Endothelial cell of umbilical vein (primary cell): ENCODE results near the gene GATAD2A. TPM values are rescaled to one million over a fixed set of nuclear protein-coding genes. Genes with fewer than 3 reads are reported as not detected.

Source experiments
- BruUV-seq: library from RNA; stranded (reverse); fragments of 400-500 nt; replicated peaks from 2 replicates; lab custom pipeline; 2021; lab: Mats Ljungman, UMichigan
- CTCF ChIA-PET: fragments of 300-600, 350-600 bp; sonication (Branson Sonifier 250); formaldehyde crosslinking; loops from one replicate; lab custom pipeline; 2021; ENCODE audit warnings: antibody characterized with exemption, inconsistent platforms; lab: Charles Lee
- POLR2A ChIA-PET: fragments of 300-600, 350-600 bp; sonication (Branson Sonifier 250); formaldehyde crosslinking; loops from one replicate; lab custom pipeline; 2021; ENCODE audit warnings: antibody characterized with exemption, inconsistent platforms; lab: Charles Lee
- DNase-seq: peaks from one replicate; pipeline ENCODE4 v3.0.0-alpha.2; 2011; ENCODE audit warnings: low read depth, low spot score
- FAIRE-seq: peaks from 2 replicates; lab custom pipeline; 2011; peaks lifted over from hg19 to GRCh38; lab: Jason Lieb, UNC
- H2AFZ ChIP-seq: 2 replicates; pipeline ENCODE4 v1.6.0; 2012; ENCODE audit warnings: low read depth, low read length, control low read depth, inconsistent platforms
- H3K27ac ChIP-seq: 2 replicates; pipeline ENCODE4 v1.5.1; 2011; ENCODE audit warnings: low read depth, mild to moderate bottlenecking, control low read depth, low read length, moderate library complexity; ENCODE audit not compliant: insufficient read depth
- H3K27me3 ChIP-seq, 2 experiments: 2 replicates each; pipeline versions ENCODE4 v1.6.0 to v1.6.1; 2011; ENCODE audit warnings: low read length in 2 of 2, mixed read lengths in 1 of 2; ENCODE audit not compliant: control insufficient read depth in 2 of 2, insufficient read depth in 2 of 2
- H3K36me3 ChIP-seq, 2 experiments: 2 replicates in 1 of 2; 3 replicates in 1 of 2; pipeline ENCODE4 v1.5.1; 2011; ENCODE audit warnings: low read length in 2 of 2, mild to moderate bottlenecking in 1 of 2, moderate library complexity in 1 of 2; ENCODE audit not compliant: control insufficient read depth in 2 of 2, insufficient read depth in 2 of 2; ENCODE audit errors: extremely low read depth in 1 of 2
- H3K4me1 ChIP-seq: 3 replicates; pipeline ENCODE4 v1.5.1; 2011; ENCODE audit warnings: mild to moderate bottlenecking, low read length; ENCODE audit not compliant: control insufficient read depth, insufficient read depth; ENCODE audit errors: extremely low read depth
- H3K4me2 ChIP-seq: 2 replicates; pipeline ENCODE4 v1.6.1; 2011; ENCODE audit warnings: low read length, control low read depth, mixed read lengths; ENCODE audit not compliant: insufficient read depth
- H3K4me3 ChIP-seq, 3 experiments: fragments of 200-600 bp in 1 of 3; sonication (generic), shearing (Covaris generic) in 1 of 3; replicated peaks in 1 of 3; 2 replicates each; pipeline ENCODE4 v1.5.1; 2011 to 2016; ENCODE audit warnings: control low read depth in 3 of 3, low read length in 3 of 3, mild to moderate bottlenecking in 2 of 3, inconsistent platforms in 1 of 3, low read depth in 1 of 3, moderate library complexity in 1 of 3; ENCODE audit not compliant: insufficient read depth in 1 of 3
- H3K79me2 ChIP-seq: 2 replicates; pipeline ENCODE4 v1.6.0; 2012; ENCODE audit warnings: low read length, inconsistent platforms; ENCODE audit not compliant: control insufficient read depth, insufficient read depth
- H3K9ac ChIP-seq: replicated peaks from 2 replicates; pipeline ENCODE3; 2011; ENCODE audit warnings: low read length, control low read depth; ENCODE audit not compliant: insufficient read depth; ENCODE audit errors: extremely low read depth
- H3K9me1 ChIP-seq: replicated peaks from 3 replicates; pipeline ENCODE4 v1.6.0; 2011; ENCODE audit warnings: mild to moderate bottlenecking, low read length; ENCODE audit not compliant: control insufficient read depth, insufficient read depth; ENCODE audit errors: extremely low read depth
- H3K9me3 ChIP-seq: replicated peaks from 2 replicates; pipeline ENCODE4 v1.5.1; 2012; ENCODE audit warnings: low read length, inconsistent platforms; ENCODE audit not compliant: control insufficient read depth, insufficient read depth
- H4K20me1 ChIP-seq: replicated peaks from 2 replicates; pipeline ENCODE3; 2011; ENCODE audit warnings: mild to moderate bottlenecking, low read length; ENCODE audit not compliant: control insufficient read depth, insufficient read depth; ENCODE audit errors: extremely low read depth
- EZH2 ChIP-seq: IDR thresholded peaks from 2 replicates; pipeline ENCODE4 v1.6.1; 2012; ENCODE audit warnings: borderline replicate concordance, low read depth, mild to moderate bottlenecking, moderate library complexity, low read length, inconsistent platforms; ENCODE audit not compliant: severe bottlenecking
- FOS ChIP-seq: IDR thresholded peaks from 2 replicates; pipeline ENCODE4 v1.6.1; 2011; ENCODE audit warnings: mild to moderate bottlenecking, low read length, moderate library complexity, borderline replicate concordance; ENCODE audit not compliant: insufficient read depth
- GATA2 ChIP-seq: IDR thresholded peaks from 2 replicates; pipeline ENCODE4 v1.7.0; 2011; ENCODE audit warnings: low read depth, mild to moderate bottlenecking, moderate library complexity, mixed read lengths, low read length; ENCODE audit not compliant: insufficient read length, insufficient read depth
- JUN ChIP-seq: IDR thresholded peaks from 2 replicates; pipeline ENCODE4 v1.6.1; 2011; ENCODE audit warnings: borderline replicate concordance, low read depth; ENCODE audit not compliant: insufficient read length, insufficient read depth
- MYC ChIP-seq: IDR thresholded peaks from one replicate; pipeline ENCODE4 v1.6.1; 2011; ENCODE audit warnings: mild to moderate bottlenecking, low read depth, low read length
- POLR2A ChIP-seq: IDR thresholded peaks from 2 replicates; pipeline ENCODE4 v1.6.1; 2012; ENCODE audit warnings: low read depth, mild to moderate bottlenecking, control low read depth, low read length
- POLR2AphosphoS5 ChIP-seq: IDR thresholded peaks from 2 replicates; pipeline ENCODE4 v1.6.1; 2012; ENCODE audit warnings: low read depth, mild to moderate bottlenecking, control low read depth, low read length, moderate library complexity; ENCODE audit not compliant: insufficient read depth
- dilution Hi-C: fragments of 300-500 bp; cut with MboI; formaldehyde crosslinking; loops from one replicate; pipeline ENCODE4 v1.15.0; 2019; ENCODE audit warnings: low sequenced_read_pairs; ENCODE audit not compliant: extremely low pct_ligation_motif_present
- intact Hi-C: fragments of 100-400 bp; cut with micrococcal nuclease; formaldehyde crosslinking; loops from one replicate; pipeline ENCODE4 v1.10.0; 2022
- polyA plus RNA-seq, 4 experiments: library from polyadenylated mRNA; depleted of rRNA in 3 of 4; stranded (reverse) in 3 of 4; unstranded in 1 of 4; fragments of >200 nt; gene quantifications; 2 replicates each; pipeline versions ENCODE4 v1.2.1 to v1.2.3, GENCODE V29; 2011 to 2012; ENCODE audit warnings: missing spikeins in 1 of 4
- total RNA-seq: library from RNA; stranded (reverse); gene quantifications from 2 replicates; pipeline ENCODE4 v1.2.3, GENCODE V29; 2021
- TF ChIP-seq, protein P1 (sequence below), 2 donors: IDR thresholded peaks; 1 replicate in 1 of 2; 2 replicates in 1 of 2; pipeline ENCODE4 v1.5.1; 2011; ENCODE audit warnings: low read length in 2 of 2, mild to moderate bottlenecking in 2 of 2, moderate library complexity in 2 of 2, control low read depth in 1 of 2, inconsistent platforms in 1 of 2, low read depth in 1 of 2; ENCODE audit not compliant: insufficient read depth in 1 of 2; ENCODE audit errors: extremely low read depth in 1 of 2
- TF ChIP-seq, protein P2 (sequence below): IDR thresholded peaks from 2 replicates; pipeline ENCODE4 v1.6.1; 2011; ENCODE audit not compliant: insufficient read depth, insufficient read length

Gene GATAD2A
- total and polyA plus RNA-seq, 2 donors (not counting 3 experiments of a cell fraction or from before 2014, with no cell fraction given) = 27.3 to 134 TPM

- TF ChIP-seq, protein P1, sequence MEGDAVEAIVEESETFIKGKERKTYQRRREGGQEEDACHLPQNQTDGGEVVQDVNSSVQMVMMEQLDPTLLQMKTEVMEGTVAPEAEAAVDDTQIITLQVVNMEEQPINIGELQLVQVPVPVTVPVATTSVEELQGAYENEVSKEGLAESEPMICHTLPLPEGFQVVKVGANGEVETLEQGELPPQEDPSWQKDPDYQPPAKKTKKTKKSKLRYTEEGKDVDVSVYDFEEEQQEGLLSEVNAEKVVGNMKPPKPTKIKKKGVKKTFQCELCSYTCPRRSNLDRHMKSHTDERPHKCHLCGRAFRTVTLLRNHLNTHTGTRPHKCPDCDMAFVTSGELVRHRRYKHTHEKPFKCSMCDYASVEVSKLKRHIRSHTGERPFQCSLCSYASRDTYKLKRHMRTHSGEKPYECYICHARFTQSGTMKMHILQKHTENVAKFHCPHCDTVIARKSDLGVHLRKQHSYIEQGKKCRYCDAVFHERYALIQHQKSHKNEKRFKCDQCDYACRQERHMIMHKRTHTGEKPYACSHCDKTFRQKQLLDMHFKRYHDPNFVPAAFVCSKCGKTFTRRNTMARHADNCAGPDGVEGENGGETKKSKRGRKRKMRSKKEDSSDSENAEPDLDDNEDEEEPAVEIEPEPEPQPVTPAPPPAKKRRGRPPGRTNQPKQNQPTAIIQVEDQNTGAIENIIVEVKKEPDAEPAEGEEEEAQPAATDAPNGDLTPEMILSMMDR (IDR thresholded peaks at IDR 0.05; ENCODE audit: extremely low read depth in 1 of 2, insufficient read depth in 1 of 2, low read depth in 1 of 2, low read length in 2 of 2) = no peak
- no peak for TF ChIP-seq JUN
- no peak for TF ChIP-seq FOS
- TF ChIP-seq, protein P2, sequence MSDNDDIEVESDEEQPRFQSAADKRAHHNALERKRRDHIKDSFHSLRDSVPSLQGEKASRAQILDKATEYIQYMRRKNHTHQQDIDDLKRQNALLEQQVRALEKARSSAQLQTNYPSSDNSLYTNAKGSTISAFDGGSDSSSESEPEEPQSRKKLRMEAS = no peak
- TF ChIP-seq EZH2 = no peak
- TF ChIP-seq GATA2 = no peak
- no peak for TF ChIP-seq MYC
- no peak for TF ChIP-seq POLR2AphosphoS5
- no peak for TF ChIP-seq POLR2A
- DNase-seq (no peak), FAIRE-seq (no peak)
- H3K9ac ChIP-seq = no peak overlapping the region
- ChIA-PET CTCF (interaction anchor here (1.0 to 1.3 kb wide), 3 partner anchors 9 to 47 kb away, joined by 3 to 4 read pairs (median 3); no protein-coding TSS in a partner anchor), POLR2A (no interaction called here)
- H3K4me2 ChIP-seq = no peak overlapping the region
- intact Hi-C loops (no loop called here), dilution Hi-C loops (no loop called here)
- H3K36me3 ChIP-seq = no peaks in the 10 kb centered on the region
- no peaks in the 10 kb centered on the region for H3K9me1 ChIP-seq
- H4K20me1 ChIP-seq = no peaks in the 10 kb centered on the region
- no peaks in the 10 kb centered on the region for H3K9me3 ChIP-seq
- H3K27ac ChIP-seq = no peak overlapping the region
- no TSS peak for BruUV-seq
- peaks cover 91% of the 10 kb centered on the region for H3K79me2 ChIP-seq
- H3K27me3 ChIP-seq = no peaks in the 10 kb centered on the region
- peaks cover 5% of the 10 kb centered on the region for H3K4me1 ChIP-seq
- no peak overlapping the region for H2AFZ ChIP-seq
- no peak overlapping the region for H3K4me3 ChIP-seq
These were observed 37.8 kb downstream of the GATAD2A start for GRCh38 chr19:19443283-19443682.
